Ovary (tissue), 3 donors: Measurements from ENCODE around the gene SERTM1.

Source experiments
- CTCF ChIP-seq, 3 donors: fragments of 450-650 bp in 2 of 3; fragments of 200-600 bp in 1 of 3; IDR thresholded peaks; one replicate each; pipeline versions ENCODE4 v1.5.1 to v1.8.0; 2016 to 2022; ENCODE audit warnings: antibody characterized with exemption in 3 of 3, mild to moderate bottlenecking in 1 of 3
- POLR2A ChIP-seq: fragments of 450-650 bp; IDR thresholded peaks from one replicate; pipeline ENCODE4 v1.6.1; 2017; ENCODE audit warnings: antibody characterized with exemption, mild to moderate bottlenecking, moderate library complexity
- donor health status: DM: no; HTN: no; CAD: no.

- TF ChIP-seq CTCF (IDR thresholded peaks at IDR 0.05) (no peak), POLR2A (no peak)
These were observed 7.2 kb upstream of the SERTM1 start for GRCh38 chr13:36666477-36667229.
